Measurements from ENCODE around the gene PIGQ.

- no peak for TF ChIP-seq CTCF (IDR thresholded peaks at IDR 0.05)
- no peak for TF ChIP-seq POLR2AphosphoS5 (IDR thresholded peaks at IDR 0.05)
- no peak for TF ChIP-seq POLR2A (IDR thresholded peaks at IDR 0.05; ENCODE audit: low read depth)
- TF ChIP-seq EP300 (IDR thresholded peaks at IDR 0.05) = no peak
These were observed 63.7 kb downstream of the PIGQ start for GRCh38 chr16:633336-634050.
